PC-9 (cell line): Measurements from ENCODE around the gene STRN3. TPM values are rescaled to one million over a fixed set of nuclear protein-coding genes. Genes with fewer than 3 reads are reported as not detected.

Experiments used
- BruUV-seq: library from RNA; stranded (reverse); fragments of 400-500 nt; replicated peaks from 2 replicates; lab custom pipeline; 2021; lab: Mats Ljungman, UMichigan
- CTCF ChIA-PET: fragments of 300-600 bp; sonication (Branson Sonifier 250); formaldehyde crosslinking; loops from one replicate; lab custom pipeline; 2022; ENCODE audit warnings: antibody characterized with exemption; lab: Charles Lee
- POLR2A ChIA-PET: fragments of 300-600 bp; sonication (Branson Sonifier 250); formaldehyde crosslinking; loops from one replicate; lab custom pipeline; 2022; ENCODE audit warnings: antibody characterized with exemption; ENCODE audit not compliant: unreplicated experiment; lab: Charles Lee
- DNase-seq, 2 experiments: peaks; one replicate each; pipeline versions ENCODE4 v3.0.0 to v3.0.0-alpha.2; 2015 to 2022; ENCODE audit warnings: mixed read lengths in 1 of 2
- H2AFZ ChIP-seq: fragments of 200-600 bp; sonication (generic); 2 replicates; pipeline ENCODE4 v1.8.1; 2017; ENCODE audit warnings: antibody characterized with exemption
- H3F3A ChIP-seq: fragments of 200-600 bp; sonication (generic); 2 replicates; pipeline ENCODE4 v1.8.1; 2017; ENCODE audit warnings: antibody characterized with exemption, mild to moderate bottlenecking, low read depth; ENCODE audit not compliant: insufficient read depth
- H3K27ac ChIP-seq: fragments of 200-600 bp; sonication (generic); 2 replicates; pipeline ENCODE4 v1.6.1; 2016; ENCODE audit warnings: mixed run types
- H3K27me3 ChIP-seq: fragments of 200-600 bp; sonication (generic); 2 replicates; pipeline ENCODE4 v1.6.1; 2016; ENCODE audit warnings: low read depth, mixed run types; ENCODE audit not compliant: insufficient read depth
- H3K36me3 ChIP-seq: fragments of 200-600 bp; sonication (generic); 2 replicates; pipeline ENCODE4 v1.6.1; 2016; ENCODE audit warnings: low read depth, mixed run types
- H3K4me1 ChIP-seq: fragments of 200-600 bp; sonication (generic); replicated peaks from 2 replicates; pipeline ENCODE4 v1.6.1; 2016; ENCODE audit warnings: mixed run types; ENCODE audit not compliant: insufficient read depth
- H3K4me2 ChIP-seq: fragments of 200-600 bp; sonication (generic); 2 replicates; pipeline ENCODE4 v1.6.1; 2017; ENCODE audit warnings: mixed run types
- H3K4me3 ChIP-seq: fragments of 200-600 bp; sonication (generic); 2 replicates; pipeline ENCODE4 v1.6.1; 2016; ENCODE audit warnings: mixed run types
- H3K79me2 ChIP-seq: fragments of 200-600 bp; sonication (generic); 2 replicates; pipeline ENCODE4 v1.6.1; 2017; ENCODE audit warnings: low read depth, mixed run types
- H3K9me2 ChIP-seq: fragments of 200-600 bp; sonication (generic); 2 replicates; pipeline ENCODE4 v1.8.1; 2017; ENCODE audit warnings: mild to moderate bottlenecking; ENCODE audit not compliant: insufficient read depth
- H3K9me3 ChIP-seq: fragments of 200-600 bp; sonication (generic); 2 replicates; pipeline ENCODE4 v1.8.1; 2016; ENCODE audit warnings: low read depth; ENCODE audit not compliant: insufficient read depth
- H4K20me1 ChIP-seq: fragments of 200-600 bp; sonication (generic); 2 replicates; pipeline ENCODE4 v1.8.1; 2017; ENCODE audit not compliant: insufficient read depth
- CTCF ChIP-seq: fragments of 200-600 bp; sonication (generic); conservative IDR thresholded peaks from 2 replicates; pipeline ENCODE4 v1.6.1; 2017; ENCODE audit warnings: mixed run types, antibody characterized with exemption, mild to moderate bottlenecking, moderate library complexity
- EZH2 ChIP-seq: fragments of 200-600 bp; sonication (generic); IDR thresholded peaks from 2 replicates; pipeline ENCODE4 v1.8.0; 2017; ENCODE audit warnings: antibody characterized with exemption, low read depth
- intact Hi-C: fragments of 100-400 bp; cut with micrococcal nuclease; formaldehyde crosslinking; loops from one replicate; pipeline ENCODE4 v1.10.0; 2022; ENCODE audit not compliant: unreplicated experiment
- total RNA-seq: library from RNA; stranded (reverse); gene quantifications from 2 replicates; pipeline ENCODE4 v1.2.3, GENCODE V29; 2021

STRN3 gene
- total RNA-seq, 1 experiment from 2014 or later, result 18.1 TPM

DNA sequence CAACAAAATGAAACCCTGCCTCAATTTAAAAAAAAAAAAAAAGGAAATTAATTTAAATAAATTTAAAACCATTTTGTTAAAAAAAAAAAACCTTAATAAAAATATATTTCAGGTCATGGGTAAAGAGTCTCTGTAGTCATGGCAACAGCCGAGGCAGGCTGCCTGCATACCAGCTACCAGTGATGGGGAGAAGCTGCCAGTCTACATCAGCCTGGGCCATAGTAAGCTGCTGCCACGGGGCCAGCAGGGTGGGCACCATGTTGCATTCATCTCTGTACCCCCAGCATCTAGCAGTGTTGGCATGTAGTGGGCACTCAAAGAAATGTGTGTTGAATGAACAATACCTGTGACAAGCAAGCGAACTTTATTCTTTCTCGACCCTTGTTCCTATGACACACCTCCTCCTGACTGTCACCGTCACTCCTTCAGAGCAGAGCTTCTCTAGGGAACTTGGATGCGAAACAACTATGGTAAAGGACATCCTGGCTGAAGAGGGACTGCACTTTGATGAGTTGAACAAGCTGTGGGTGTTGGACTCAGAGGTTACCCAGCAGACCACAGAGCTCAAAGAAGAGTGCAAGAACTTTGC is 8.0 kb downstream of the STRN3 start:
- H3K9me3 ChIP-seq, result no peaks in the 10 kb centered on the region
- POLR2A ChIA-PET, result no interaction called here
- no peak overlapping the region for H3K4me3 ChIP-seq
- CTCF ChIA-PET, result interaction anchor here (0.7 kb wide), 1 partner anchor 32 kb away, joined by 5 read pairs; no protein-coding TSS in a partner anchor
- no peak for DNase-seq
- no peak for TF ChIP-seq EZH2
- TF ChIP-seq CTCF, result no peak
- no peaks in the 10 kb centered on the region for H3K27me3 ChIP-seq
- BruUV-seq, result no TSS peak
- no peak overlapping the region for H2AFZ ChIP-seq
- no peak overlapping the region for H3K27ac ChIP-seq
- no peak overlapping the region for H3K4me2 ChIP-seq
- H3K36me3 ChIP-seq, result no peaks in the 10 kb centered on the region
- no peaks in the 10 kb centered on the region for H3F3A ChIP-seq
- H3K4me1 ChIP-seq, result no peaks in the 10 kb centered on the region
- intact Hi-C loops, result no loop called here
- no peaks in the 10 kb centered on the region for H3K9me2 ChIP-seq
- no peaks in the 10 kb centered on the region; the same call in none of the 2 replicates for H4K20me1 ChIP-seq
- H3K79me2 ChIP-seq, result peaks cover 85% of the 10 kb centered on the region

GRCh38 chr14:31013841-31014240 is 12.3 kb downstream of the STRN3 start:
- no peaks in the 10 kb centered on the region for H3K9me2 ChIP-seq
- H3F3A ChIP-seq, result no peaks in the 10 kb centered on the region
- no peak for DNase-seq
- H3K27me3 ChIP-seq, result no peaks in the 10 kb centered on the region
- H3K4me2 ChIP-seq, result no peak overlapping the region
- no peak for TF ChIP-seq EZH2
- no peak for TF ChIP-seq CTCF
- intact Hi-C loops, result no loop called here
- POLR2A ChIA-PET, result no interaction called here
- no TSS peak for BruUV-seq
- H3K27ac ChIP-seq, result no peak overlapping the region
- H3K4me3 ChIP-seq, result no peak overlapping the region
- H3K36me3 ChIP-seq, result no peaks in the 10 kb centered on the region
- CTCF ChIA-PET, result no interaction called here
- no peaks in the 10 kb centered on the region for H3K9me3 ChIP-seq
- peaks cover 57% of the 10 kb centered on the region for H3K79me2 ChIP-seq
- no peaks in the 10 kb centered on the region; the same call in none of the 2 replicates for H4K20me1 ChIP-seq
- H3K4me1 ChIP-seq, result no peaks in the 10 kb centered on the region
- H2AFZ ChIP-seq, result no peak overlapping the region

GRCh38 chr14:31010935-31011334 is 15.2 kb downstream of the STRN3 start:
- Histone ChIP-seq H3K4me1 (no peaks in the 10 kb centered on the region), H2AFZ (no peak overlapping the region), H3K79me2 (peaks cover 50% of the 10 kb centered on the region), H3K36me3 (no peaks in the 10 kb centered on the region), H3K4me2 (no peak overlapping the region), H4K20me1 (no peaks in the 10 kb centered on the region; the same call in 1 of the 2 replicates), H3K27me3 (no peaks in the 10 kb centered on the region), H3K9me2 (no peaks in the 10 kb centered on the region), H3K9me3 (no peaks in the 10 kb centered on the region), H3K4me3 (no peak overlapping the region), H3F3A (no peaks in the 10 kb centered on the region), H3K27ac (no peak overlapping the region)
- ChIA-PET CTCF (no interaction called here), POLR2A (no interaction called here)
- intact Hi-C loops, result no loop called here
- no peak for DNase-seq
- no TSS peak for BruUV-seq
- no peak for TF ChIP-seq EZH2
- TF ChIP-seq CTCF, result no peak
